HUES48 (cell line): ENCODE data around the gene DPH3.

Source experiments
- H3K27ac ChIP-seq: one replicate; pipeline ENCODE4 v1.7.0; 2013; ENCODE audit warnings: low read depth, low read length, inconsistent platforms
- H3K27me3 ChIP-seq: 2 replicates; pipeline ENCODE4 v1.6.1; 2013; ENCODE audit warnings: mild to moderate bottlenecking, low read length; ENCODE audit not compliant: control insufficient read depth, insufficient read depth
- H3K36me3 ChIP-seq: 2 replicates; pipeline ENCODE4 v1.6.1; 2013; ENCODE audit warnings: low read length; ENCODE audit not compliant: control insufficient read depth, insufficient read depth
- H3K4me1 ChIP-seq: 2 replicates; pipeline ENCODE4 v1.6.1; 2013; ENCODE audit warnings: mild to moderate bottlenecking, low read length; ENCODE audit not compliant: control insufficient read depth, insufficient read depth
- H3K4me3 ChIP-seq: 2 replicates; pipeline ENCODE4 v1.5.1; 2013; ENCODE audit warnings: mild to moderate bottlenecking, low read depth, low read length
- H3K9ac ChIP-seq: 2 replicates; pipeline ENCODE4 v1.6.1; 2013; ENCODE audit warnings: mild to moderate bottlenecking, low read depth, low read length, moderate library complexity
- H3K9me3 ChIP-seq: 2 replicates; pipeline ENCODE4 v1.6.1; 2013; ENCODE audit warnings: low read length; ENCODE audit not compliant: control insufficient read depth, insufficient read depth

The DPH3 gene

DNA sequence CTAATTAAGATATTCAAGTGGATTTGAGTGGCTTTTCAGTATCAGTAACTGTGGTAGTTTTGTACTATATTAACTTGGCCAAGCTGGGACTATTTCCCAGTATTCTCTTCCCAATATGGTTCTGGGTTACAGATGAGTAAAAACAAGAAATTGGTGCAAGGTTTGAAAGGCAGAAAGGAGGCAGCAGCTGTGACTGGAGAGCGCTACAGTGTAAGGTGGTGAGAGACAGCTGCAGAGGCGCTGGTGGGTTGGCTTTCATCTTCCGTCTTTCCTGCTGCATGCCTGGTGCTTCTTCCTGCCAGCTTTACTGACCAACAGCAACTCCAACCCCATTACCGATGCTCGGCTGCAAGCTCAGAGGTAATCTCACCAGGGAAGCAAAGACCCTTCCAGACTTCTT, 9.8 kb downstream of the DPH3 start:
- Histone ChIP-seq H3K4me1 (no peaks in the 10 kb centered on the region), H3K4me3 (no peak overlapping the region), H3K27ac (no peak overlapping the region), H3K9ac (no peak overlapping the region), H3K9me3 (no peaks in the 10 kb centered on the region), H3K36me3 (peaks cover 11% of the 10 kb centered on the region), H3K27me3 (no peaks in the 10 kb centered on the region)

- H3K27me3 ChIP-seq: no peaks in the 10 kb centered on the region
- H3K9ac ChIP-seq: no peak overlapping the region
- H3K9me3 ChIP-seq: no peaks in the 10 kb centered on the region
- no peaks in the 10 kb centered on the region for H3K4me1 ChIP-seq
- H3K4me3 ChIP-seq: no peak overlapping the region
- no peak overlapping the region for H3K27ac ChIP-seq
- no peaks in the 10 kb centered on the region for H3K36me3 ChIP-seq
Measured at GRCh38 chr3:16253601-16254000, 11.1 kb downstream of the DPH3 start.

DNA sequence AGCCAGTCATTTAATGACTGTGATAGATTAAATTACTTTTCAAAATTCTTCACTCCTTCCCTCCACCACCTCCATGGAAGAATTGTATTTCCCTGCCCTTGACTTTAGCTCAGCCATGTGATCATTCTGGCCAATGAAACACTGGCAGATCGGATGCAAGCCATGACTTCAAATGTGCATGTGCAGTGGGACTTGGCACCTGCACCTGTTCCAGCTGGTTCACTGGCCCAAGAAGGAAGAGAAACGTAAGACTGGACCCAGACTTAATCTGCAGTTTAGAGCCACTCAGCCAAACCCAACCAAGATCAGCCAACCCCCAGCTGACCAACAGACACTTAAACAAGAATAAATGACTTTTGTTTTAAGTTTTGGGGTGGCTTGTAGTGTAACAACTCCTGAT, 11.8 kb downstream of the DPH3 start:
- H3K36me3 ChIP-seq: no peaks in the 10 kb centered on the region
- H3K9ac ChIP-seq: no peak overlapping the region
- no peaks in the 10 kb centered on the region for H3K4me1 ChIP-seq
- no peaks in the 10 kb centered on the region for H3K9me3 ChIP-seq
- no peaks in the 10 kb centered on the region for H3K27me3 ChIP-seq
- no peak overlapping the region for H3K27ac ChIP-seq
- H3K4me3 ChIP-seq: no peak overlapping the region

GRCh38 chr3:16252243-16252978, 12.3 kb downstream of the DPH3 start:
- Histone ChIP-seq H3K36me3 (no peaks in the 10 kb centered on the region), H3K4me3 (no peak overlapping the region), H3K27me3 (no peaks in the 10 kb centered on the region), H3K9ac (no peak overlapping the region), H3K4me1 (no peaks in the 10 kb centered on the region), H3K27ac (no peak overlapping the region), H3K9me3 (no peaks in the 10 kb centered on the region)

DNA sequence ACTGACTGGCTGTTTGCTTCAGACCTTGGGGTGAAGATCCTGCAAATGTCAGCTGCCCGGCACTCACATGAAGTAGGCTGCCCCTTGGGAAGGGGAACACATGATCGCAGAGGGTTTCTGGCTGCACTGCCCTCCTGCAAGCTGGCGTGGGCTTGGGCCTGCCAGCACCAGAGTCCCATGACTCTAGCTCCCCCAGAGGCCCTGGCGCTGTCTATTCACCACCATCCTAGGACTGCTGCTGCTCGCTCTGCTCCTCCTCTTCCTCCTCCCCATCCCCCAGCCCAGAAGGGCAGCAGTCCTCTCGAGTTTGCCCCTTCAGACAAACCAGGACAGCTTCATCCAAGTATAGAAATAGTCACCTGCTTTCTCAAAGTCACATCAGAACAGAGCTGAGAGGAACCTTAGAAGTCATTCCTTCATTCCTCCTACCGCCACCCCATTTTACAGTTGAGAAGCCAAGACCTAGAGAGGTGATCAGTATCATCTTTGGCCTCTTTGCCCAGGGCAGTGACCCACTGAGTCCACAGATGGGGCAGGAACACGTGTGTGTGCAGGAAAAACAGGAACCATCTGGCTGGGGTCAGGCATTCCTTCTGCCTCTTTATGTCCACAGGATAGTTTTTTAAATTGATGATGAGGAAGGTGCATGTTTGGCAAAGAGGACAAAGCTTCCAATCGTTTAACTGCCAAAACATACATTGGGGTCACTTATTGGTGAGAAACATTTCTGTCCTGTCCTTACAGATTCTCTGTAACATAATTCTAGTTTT, 13.2 kb downstream of the DPH3 start:
- Histone ChIP-seq H3K9ac (no peak overlapping the region), H3K27me3 (no peaks in the 10 kb centered on the region), H3K9me3 (no peaks in the 10 kb centered on the region), H3K4me1 (no peaks in the 10 kb centered on the region), H3K4me3 (no peak overlapping the region), H3K27ac (no peak overlapping the region), H3K36me3 (no peaks in the 10 kb centered on the region)

DNA sequence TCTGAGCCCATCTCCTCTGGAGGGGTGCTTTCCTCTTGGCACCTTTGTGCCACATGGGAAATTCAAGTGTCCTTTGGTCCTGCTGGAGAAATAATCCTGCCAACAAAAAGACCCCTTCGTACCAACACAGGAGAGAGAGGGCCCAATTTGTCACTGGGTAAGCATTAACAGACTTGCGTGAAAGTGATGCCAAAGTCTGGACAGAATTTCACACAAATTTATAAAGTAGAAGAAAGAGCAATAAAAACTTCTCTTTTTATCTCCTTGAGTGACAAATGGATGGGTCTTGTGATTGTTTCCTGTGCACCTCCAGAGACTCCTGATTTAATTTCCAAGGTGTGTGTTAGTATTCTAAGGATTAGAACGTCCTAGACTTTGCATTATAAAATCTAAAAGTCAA, 14.9 kb downstream of the DPH3 start:
- H3K4me1 ChIP-seq: no peaks in the 10 kb centered on the region
- H3K9me3 ChIP-seq: no peaks in the 10 kb centered on the region
- H3K36me3 ChIP-seq: no peaks in the 10 kb centered on the region
- H3K27me3 ChIP-seq: no peaks in the 10 kb centered on the region
- no peak overlapping the region for H3K4me3 ChIP-seq
- H3K27ac ChIP-seq: no peak overlapping the region
- no peak overlapping the region for H3K9ac ChIP-seq

- H3K9ac ChIP-seq: no peak overlapping the region
- H3K27me3 ChIP-seq: no peaks in the 10 kb centered on the region
- H3K27ac ChIP-seq: no peak overlapping the region
- H3K4me1 ChIP-seq: no peaks in the 10 kb centered on the region
- no peaks in the 10 kb centered on the region for H3K9me3 ChIP-seq
- no peak overlapping the region for H3K4me3 ChIP-seq
- H3K36me3 ChIP-seq: no peaks in the 10 kb centered on the region
Measured at GRCh38 chr3:16249336-16249735, 15.4 kb downstream of the DPH3 start.

DNA sequence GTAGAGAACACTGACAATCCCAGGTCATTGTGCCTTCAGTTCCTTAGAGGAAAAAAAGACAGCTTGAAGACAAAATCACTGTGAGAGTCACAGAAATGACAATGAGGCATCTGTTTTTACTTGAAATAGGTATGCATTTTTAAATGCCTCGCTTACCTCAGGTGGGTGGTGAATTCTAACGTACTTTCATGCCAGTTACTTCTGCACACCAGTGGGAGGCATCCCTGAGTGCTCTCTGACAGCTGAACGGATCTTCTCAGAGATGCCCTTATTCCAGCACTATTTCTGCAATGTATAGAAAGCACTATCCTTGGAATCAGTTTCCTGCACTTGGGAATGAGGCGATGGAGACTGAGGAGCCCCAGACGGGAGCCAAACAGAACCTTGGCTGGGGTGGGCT, 16.2 kb downstream of the DPH3 start:
- Histone ChIP-seq H3K36me3 (no peaks in the 10 kb centered on the region), H3K4me1 (no peaks in the 10 kb centered on the region), H3K9me3 (no peaks in the 10 kb centered on the region), H3K9ac (no peak overlapping the region), H3K27ac (no peak overlapping the region), H3K27me3 (no peaks in the 10 kb centered on the region), H3K4me3 (no peak overlapping the region)

DNA sequence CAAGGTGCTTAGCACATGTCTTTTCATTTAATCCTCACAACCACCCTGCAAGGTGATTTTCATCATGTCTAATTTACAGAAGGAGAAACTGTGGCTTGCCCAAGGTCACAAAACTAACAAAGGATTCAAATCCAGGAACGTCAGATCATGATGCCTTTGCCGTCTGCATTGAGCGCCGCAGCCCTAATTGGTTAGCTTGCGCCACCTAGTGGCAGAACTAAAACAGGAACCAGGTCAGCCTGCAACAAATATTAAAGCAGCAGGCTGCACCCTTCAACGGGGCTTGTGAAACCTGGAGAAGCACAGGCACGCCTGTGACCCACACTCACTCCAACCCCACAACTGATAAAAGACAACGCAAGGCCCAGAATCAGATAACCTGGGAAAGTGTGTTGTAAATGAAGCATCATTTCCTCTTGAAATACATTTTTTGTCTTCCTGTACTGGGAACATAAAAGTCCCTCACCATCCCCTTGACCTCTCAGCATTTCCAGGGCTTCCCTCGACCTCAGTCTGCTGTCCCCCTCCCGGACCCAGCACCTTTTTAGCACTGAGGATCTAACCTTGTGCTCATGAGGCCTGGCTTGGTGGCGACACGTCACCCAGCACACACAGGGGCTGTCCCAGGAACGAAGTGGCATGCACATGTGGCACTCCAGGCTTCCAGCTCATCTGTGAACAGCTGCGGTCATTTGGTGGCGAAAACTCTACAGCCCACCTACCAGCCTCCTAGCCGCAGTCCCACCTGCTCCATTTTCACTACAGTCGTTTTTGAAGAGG, 17.3 kb downstream of the DPH3 start:
- H3K27ac ChIP-seq: no peak overlapping the region
- no peaks in the 10 kb centered on the region for H3K4me1 ChIP-seq
- H3K9ac ChIP-seq: no peak overlapping the region
- H3K4me3 ChIP-seq: no peak overlapping the region
- no peaks in the 10 kb centered on the region for H3K36me3 ChIP-seq
- H3K9me3 ChIP-seq: no peaks in the 10 kb centered on the region
- no peaks in the 10 kb centered on the region for H3K27me3 ChIP-seq

GRCh38 chr3:16245609-16246008, 19.1 kb downstream of the DPH3 start:
- Histone ChIP-seq H3K36me3 (no peaks in the 10 kb centered on the region), H3K4me3 (no peak overlapping the region), H3K9ac (no peak overlapping the region), H3K27me3 (no peaks in the 10 kb centered on the region), H3K4me1 (no peaks in the 10 kb centered on the region), H3K27ac (no peak overlapping the region), H3K9me3 (no peaks in the 10 kb centered on the region)
